ENCODE results near the gene ANK2. TPM values are rescaled to one million over a fixed set of nuclear protein-coding genes. Genes with fewer than 3 reads are reported as not detected.

The ANK2 gene
- total and polyA plus RNA-seq, 5 donors from 2014 or later: not detected

- no peak for ATAC-seq (ENCODE audit: low read depth in 2 of 2)
- Mint-ChIP-seq H3K4me1 (no peaks in the 10 kb centered on the region), H3K27ac (no peak overlapping the region)
Observed at GRCh38 chr4:113293674-113294073, 244.2 kb downstream of the ANK2 start.

DNA sequence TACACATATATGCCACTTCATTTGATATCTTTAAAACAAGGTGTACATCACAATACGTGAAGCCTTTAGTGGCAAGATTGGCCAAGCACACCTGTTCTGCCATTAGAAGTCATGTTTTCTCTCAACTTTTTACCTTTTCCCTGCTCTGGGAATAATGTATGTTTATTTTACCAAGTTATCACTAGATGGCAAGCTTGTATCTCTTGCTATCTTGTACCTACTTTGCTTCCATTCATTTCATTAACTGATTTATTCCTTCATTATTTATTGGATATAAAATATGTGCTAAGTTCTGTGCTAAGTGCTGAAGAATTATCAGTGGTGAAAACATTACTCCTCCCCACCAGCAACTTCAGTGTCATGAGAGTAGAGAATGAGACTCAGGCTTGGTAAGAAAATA is 245.5 kb downstream of the ANK2 start:
- Histone ChIP-seq H3K27ac (ENCODE audit: insufficient read depth, low read length, poor library complexity, severe bottlenecking) (no peak overlapping the region), H3K27me3 (ENCODE audit: control insufficient read depth, insufficient read depth, low read length) (no peaks in the 10 kb centered on the region), H3K9me3 (ENCODE audit: control insufficient read depth in 2 of 2, low read length in 2 of 2) (no peaks in the 10 kb centered on the region), H3K4me3 (ENCODE audit: low read depth, low read length) (no peak overlapping the region), H3K36me3 (ENCODE audit: control insufficient read depth, insufficient read depth, low read length) (no peaks in the 10 kb centered on the region), H3K4me1 (ENCODE audit: control insufficient read depth, insufficient read depth, low read length, poor library complexity, severe bottlenecking) (no peaks in the 10 kb centered on the region)
- Mint-ChIP-seq H3K27ac (no peak overlapping the region), H3K4me3 (no peak overlapping the region), H3K27me3 (peaks cover 6% of the 10 kb centered on the region), H3K9me3 (no peaks in the 10 kb centered on the region), H3K4me1 (no peaks in the 10 kb centered on the region), H3K36me3 (no peaks in the 10 kb centered on the region)
- DNase-seq (no peak), ATAC-seq (ENCODE audit: low read depth in 2 of 2) (no peak)

More at GRCh38 chr4:113293674-113294073, 244.2 kb downstream of the ANK2 start:
- H3K36me3 ChIP-seq (ENCODE audit: control insufficient read depth, insufficient read depth, low read length): no peaks in the 10 kb centered on the region
- Mint-ChIP-seq H3K9me3 (no peaks in the 10 kb centered on the region), H3K36me3 (no peaks in the 10 kb centered on the region), H3K4me3 (no peak overlapping the region), H3K27me3 (peaks cover 6% of the 10 kb centered on the region)
- no peak overlapping the region for H3K27ac ChIP-seq (ENCODE audit: insufficient read depth, low read length, poor library complexity, severe bottlenecking)
- DNase-seq: no peak
- H3K4me1 ChIP-seq (ENCODE audit: control insufficient read depth, insufficient read depth, low read length, poor library complexity, severe bottlenecking): no peaks in the 10 kb centered on the region
- H3K4me3 ChIP-seq (ENCODE audit: low read depth, low read length): no peak overlapping the region
- H3K27me3 ChIP-seq (ENCODE audit: control insufficient read depth, insufficient read depth, low read length): no peaks in the 10 kb centered on the region
- H3K9me3 ChIP-seq (ENCODE audit: control insufficient read depth in 2 of 2, low read length in 2 of 2): no peaks in the 10 kb centered on the region

- Histone ChIP-seq H3K36me3 (ENCODE audit: control insufficient read depth, insufficient read depth, low read length) (no peaks in the 10 kb centered on the region), H3K4me3 (ENCODE audit: low read depth, low read length) (no peak overlapping the region), H3K27me3 (ENCODE audit: control insufficient read depth, insufficient read depth, low read length) (no peaks in the 10 kb centered on the region), H3K4me1 (ENCODE audit: control insufficient read depth, insufficient read depth, low read length, poor library complexity, severe bottlenecking) (no peaks in the 10 kb centered on the region), H3K27ac (ENCODE audit: insufficient read depth, low read length, poor library complexity, severe bottlenecking) (no peak overlapping the region), H3K9me3 (ENCODE audit: control insufficient read depth in 2 of 2, low read length in 2 of 2) (no peaks in the 10 kb centered on the region)
- DNase-seq (peak in 1 of 3 donors; percentile 1), ATAC-seq (ENCODE audit: low read depth in 2 of 2) (no peak)
- H3K4me3 Mint-ChIP-seq: no peak overlapping the region
- H3K36me3 Mint-ChIP-seq: no peaks in the 10 kb centered on the region
- no peak overlapping the region for H3K27ac Mint-ChIP-seq
- peaks cover 0 to 2% (median 0%) of the 10 kb centered on the region in 7 donors for H3K9me3 Mint-ChIP-seq
- no peaks in the 10 kb centered on the region for H3K27me3 Mint-ChIP-seq
- no peaks in the 10 kb centered on the region for H3K4me1 Mint-ChIP-seq
Observed at GRCh38 chr4:113300471-113300928, 251.0 kb downstream of the ANK2 start.

GRCh38 chr4:113302051-113302450 is 252.6 kb downstream of the ANK2 start:
- Mint-ChIP-seq H3K9me3 (peaks cover 0 to 2% (median 0%) of the 10 kb centered on the region in 7 donors), H3K36me3 (no peaks in the 10 kb centered on the region), H3K4me1 (no peaks in the 10 kb centered on the region), H3K4me3 (no peak overlapping the region), H3K27ac (no peak overlapping the region), H3K27me3 (no peaks in the 10 kb centered on the region)
- no peaks in the 10 kb centered on the region for H3K9me3 ChIP-seq (ENCODE audit: control insufficient read depth in 2 of 2, low read length in 2 of 2)
- no peaks in the 10 kb centered on the region for H3K4me1 ChIP-seq (ENCODE audit: control insufficient read depth, insufficient read depth, low read length, poor library complexity, severe bottlenecking)
- H3K4me3 ChIP-seq (ENCODE audit: low read depth, low read length): no peak overlapping the region
- no peaks in the 10 kb centered on the region for H3K36me3 ChIP-seq (ENCODE audit: control insufficient read depth, insufficient read depth, low read length)
- DNase-seq (no peak), ATAC-seq (ENCODE audit: low read depth in 2 of 2) (no peak)
- H3K27ac ChIP-seq (ENCODE audit: insufficient read depth, low read length, poor library complexity, severe bottlenecking): no peak overlapping the region
- H3K27me3 ChIP-seq (ENCODE audit: control insufficient read depth, insufficient read depth, low read length): no peaks in the 10 kb centered on the region

- H3K27ac ChIP-seq (ENCODE audit: insufficient read depth, low read length, poor library complexity, severe bottlenecking): no peak overlapping the region
- no peaks in the 10 kb centered on the region for H3K9me3 ChIP-seq (ENCODE audit: control insufficient read depth in 2 of 2, low read length in 2 of 2)
- Mint-ChIP-seq H3K27me3 (peaks cover 3% of the 10 kb centered on the region), H3K36me3 (no peaks in the 10 kb centered on the region), H3K4me1 (peaks cover 0 to 2% (median 0%) of the 10 kb centered on the region in 4 donors), H3K4me3 (no peak overlapping the region), H3K9me3 (peaks cover 0 to 2% (median 0%) of the 10 kb centered on the region in 7 donors), H3K27ac (no peak overlapping the region)
- DNase-seq: no peak
- no peaks in the 10 kb centered on the region for H3K36me3 ChIP-seq (ENCODE audit: control insufficient read depth, insufficient read depth, low read length)
- H3K27me3 ChIP-seq (ENCODE audit: control insufficient read depth, insufficient read depth, low read length): no peaks in the 10 kb centered on the region
- ATAC-seq (ENCODE audit: low read depth in 2 of 2): no peak
- no peaks in the 10 kb centered on the region for H3K4me1 ChIP-seq (ENCODE audit: control insufficient read depth, insufficient read depth, low read length, poor library complexity, severe bottlenecking)
- H3K4me3 ChIP-seq (ENCODE audit: low read depth, low read length): no peak overlapping the region
Observed at GRCh38 chr4:113303315-113303714, 253.9 kb downstream of the ANK2 start.

GRCh38 chr4:113311047-113311446 is 261.6 kb downstream of the ANK2 start:
- Mint-ChIP-seq H3K4me3 (no peak overlapping the region), H3K4me1 (peaks cover 0 to 4% (median 0%) of the 10 kb centered on the region in 4 donors), H3K27me3 (peaks cover 6% of the 10 kb centered on the region), H3K27ac (no peak overlapping the region), H3K36me3 (no peaks in the 10 kb centered on the region), H3K9me3 (no peaks in the 10 kb centered on the region)
- Histone ChIP-seq H3K27ac (ENCODE audit: insufficient read depth, low read length, poor library complexity, severe bottlenecking) (no peak overlapping the region), H3K4me1 (ENCODE audit: control insufficient read depth, insufficient read depth, low read length, poor library complexity, severe bottlenecking) (no peaks in the 10 kb centered on the region), H3K4me3 (ENCODE audit: low read depth, low read length) (no peak overlapping the region), H3K36me3 (ENCODE audit: control insufficient read depth, insufficient read depth, low read length) (no peaks in the 10 kb centered on the region), H3K9me3 (ENCODE audit: control insufficient read depth in 2 of 2, low read length in 2 of 2) (no peaks in the 10 kb centered on the region), H3K27me3 (ENCODE audit: control insufficient read depth, insufficient read depth, low read length) (no peaks in the 10 kb centered on the region)
- ATAC-seq (ENCODE audit: low read depth in 2 of 2) (no peak), DNase-seq (no peak)

GRCh38 chr4:113312529-113312928 is 263.1 kb downstream of the ANK2 start:
- Mint-ChIP-seq H3K4me3 (no peak overlapping the region), H3K27me3 (peaks cover 6% of the 10 kb centered on the region), H3K9me3 (no peaks in the 10 kb centered on the region), H3K4me1 (peaks cover 0 to 6% (median 2%) of the 10 kb centered on the region in 4 donors), H3K36me3 (no peaks in the 10 kb centered on the region), H3K27ac (no peak overlapping the region)
- no peaks in the 10 kb centered on the region for H3K9me3 ChIP-seq (ENCODE audit: control insufficient read depth in 2 of 2, low read length in 2 of 2)
- H3K4me1 ChIP-seq (ENCODE audit: control insufficient read depth, insufficient read depth, low read length, poor library complexity, severe bottlenecking): no peaks in the 10 kb centered on the region
- H3K36me3 ChIP-seq (ENCODE audit: control insufficient read depth, insufficient read depth, low read length): no peaks in the 10 kb centered on the region
- H3K27ac ChIP-seq (ENCODE audit: insufficient read depth, low read length, poor library complexity, severe bottlenecking): no peak overlapping the region
- H3K27me3 ChIP-seq (ENCODE audit: control insufficient read depth, insufficient read depth, low read length): no peaks in the 10 kb centered on the region
- DNase-seq (no peak), ATAC-seq (ENCODE audit: low read depth in 2 of 2) (no peak)
- H3K4me3 ChIP-seq (ENCODE audit: low read depth, low read length): no peak overlapping the region

DNA sequence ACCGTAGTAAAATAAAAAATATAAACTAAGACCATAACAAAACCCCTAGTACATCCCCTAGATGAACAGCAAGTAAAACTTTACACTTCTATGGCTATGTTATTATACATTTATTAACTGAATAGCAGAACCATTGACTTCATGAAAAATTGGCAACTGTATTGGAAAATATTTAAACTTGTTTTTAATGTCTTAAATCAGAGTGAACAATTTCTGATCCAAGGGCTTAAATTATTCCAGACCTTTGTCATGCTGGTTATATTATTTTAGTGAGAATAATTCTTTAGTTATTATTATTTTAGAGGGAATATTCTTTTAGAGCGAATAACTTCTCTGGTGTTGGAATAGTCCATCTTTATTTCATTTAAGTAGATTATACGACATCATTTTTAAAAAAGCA is 265.0 kb downstream of the ANK2 start:
- Mint-ChIP-seq H3K4me3 (no peak overlapping the region), H3K27ac (no peak overlapping the region), H3K9me3 (no peaks in the 10 kb centered on the region), H3K4me1 (peaks cover 0 to 7% (median 0%) of the 10 kb centered on the region in 4 donors), H3K36me3 (no peaks in the 10 kb centered on the region), H3K27me3 (no peaks in the 10 kb centered on the region)
- Histone ChIP-seq H3K27ac (ENCODE audit: insufficient read depth, low read length, poor library complexity, severe bottlenecking) (no peak overlapping the region), H3K27me3 (ENCODE audit: control insufficient read depth, insufficient read depth, low read length) (no peaks in the 10 kb centered on the region), H3K36me3 (ENCODE audit: control insufficient read depth, insufficient read depth, low read length) (no peaks in the 10 kb centered on the region), H3K4me3 (ENCODE audit: low read depth, low read length) (no peak overlapping the region), H3K9me3 (ENCODE audit: control insufficient read depth in 2 of 2, low read length in 2 of 2) (no peaks in the 10 kb centered on the region), H3K4me1 (ENCODE audit: control insufficient read depth, insufficient read depth, low read length, poor library complexity, severe bottlenecking) (no peaks in the 10 kb centered on the region)
- DNase-seq (no peak), ATAC-seq (ENCODE audit: low read depth in 2 of 2) (no peak)

Data from CD4-positive, CD25-positive, alpha-beta regulatory T cell (primary cell).